ENCODE data around the gene BCL7A. TPM values are rescaled to one million over a fixed set of nuclear protein-coding genes. Genes with fewer than 3 reads are reported as not detected.
A peak's percentile ranks its signal among the peaks of the same experiment; 100 is the strongest.

BCL7A gene
- total and polyA plus RNA-seq, 2 donors (not counting 1 experiment from before 2014, with no cell fraction given), result 71.0 to 75.9 TPM

DNA sequence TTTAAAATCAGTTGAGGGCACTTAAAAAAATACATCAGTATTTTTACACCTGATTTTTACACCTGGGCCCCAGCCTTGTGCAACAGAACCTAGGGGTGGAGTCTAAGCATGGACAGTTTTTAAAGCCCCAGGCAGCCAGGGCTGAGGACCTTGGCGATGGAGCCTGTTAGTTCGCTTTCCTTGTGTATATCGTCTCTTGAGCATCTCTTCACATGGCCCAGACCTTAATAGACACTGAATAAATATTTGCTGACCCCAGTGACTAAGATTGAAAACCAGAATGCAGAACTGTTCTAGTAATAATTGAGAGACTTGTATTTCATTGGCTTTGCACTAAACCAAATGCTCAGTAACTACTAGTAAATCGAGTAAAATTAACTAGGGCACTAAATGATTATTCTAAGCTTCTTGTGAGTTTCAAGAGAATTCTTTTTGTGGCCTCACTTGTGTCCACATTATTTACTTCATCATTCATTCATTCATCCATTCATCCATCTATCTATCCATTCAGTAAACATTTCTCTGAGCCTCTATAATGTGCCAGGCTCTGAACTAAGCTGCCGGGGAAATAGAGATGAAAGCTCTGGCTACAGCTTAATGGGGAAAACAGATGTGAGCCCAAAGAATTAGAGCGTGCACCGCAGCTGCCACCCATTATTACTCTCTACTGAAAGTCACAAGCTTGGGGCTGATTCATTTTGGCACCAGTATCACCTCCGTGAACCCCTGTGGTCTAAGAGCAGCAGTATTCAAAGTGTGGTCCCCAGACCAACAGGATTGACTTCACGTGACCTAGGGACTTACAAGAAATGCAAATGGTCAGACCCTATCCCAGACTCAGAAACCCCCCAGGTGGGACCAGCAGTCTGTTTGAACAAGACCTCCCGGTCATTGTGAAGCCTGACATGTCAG is 30.7 kb upstream of the BCL7A start:
- Mint-ChIP-seq H3K9me3 (ENCODE audit: insufficient read depth) (no peaks in the 10 kb centered on the region), H3K27me3 (no peaks in the 10 kb centered on the region), H3K4me1 (peaks cover 33% of the 10 kb centered on the region), H3K27ac (peak overlapping the region; percentile 96), H3K4me3 (peak overlapping the region; percentile 0)
- no peak for ATAC-seq (ENCODE audit: low read depth)
- Histone ChIP-seq H3K9me3 (ENCODE audit: control extremely low read depth in 1 of 3, control insufficient read depth in 2 of 3, insufficient read depth in 1 of 3, low read length in 2 of 3) (no peaks in the 10 kb centered on the region), H3K27me3 (replicated peaks in 1 of 4; ENCODE audit: control extremely low read depth in 1 of 4, control insufficient read depth in 3 of 4, insufficient read depth in 4 of 4, low read length in 3 of 4) (no peaks in the 10 kb centered on the region), H4K20me1 (ENCODE audit: control insufficient read depth, insufficient read depth, low read length, poor library complexity, severe bottlenecking) (no peaks in the 10 kb centered on the region), H3K36me3 (replicated peaks in 1 of 2; ENCODE audit: control extremely low read depth in 1 of 2, control insufficient read depth in 1 of 2, extremely low read depth in 1 of 2, insufficient read depth in 2 of 2, low read length in 1 of 2) (no peaks in the 10 kb centered on the region), H3K4me2 (replicated peaks; ENCODE audit: low read depth, low read length, poor library complexity, severe bottlenecking) (peak overlapping the region; percentile 79), H3K4me1 (ENCODE audit: control insufficient read depth in 2 of 2, insufficient read depth in 2 of 2, low read length in 2 of 2) (peaks cover 25 to 27% of the 10 kb centered on the region in 2 donors), H3K79me2 (ENCODE audit: control insufficient read depth, insufficient read depth, low read length) (no peaks in the 10 kb centered on the region), H3K4me3 (ENCODE audit: control extremely low read depth in 1 of 5, extremely low read depth in 1 of 5, insufficient read depth in 1 of 5, low read depth in 2 of 5, low read length in 4 of 5) (no peak overlapping the region), H3K9ac (ENCODE audit: low read length) (no peak overlapping the region), H2AFZ (ENCODE audit: insufficient read depth, low read depth, low read length, poor library complexity, severe bottlenecking) (no peak overlapping the region), H3K27ac (ENCODE audit: low read length in 2 of 2) (no peak overlapping the region)
- TF ChIP-seq, protein P1, sequence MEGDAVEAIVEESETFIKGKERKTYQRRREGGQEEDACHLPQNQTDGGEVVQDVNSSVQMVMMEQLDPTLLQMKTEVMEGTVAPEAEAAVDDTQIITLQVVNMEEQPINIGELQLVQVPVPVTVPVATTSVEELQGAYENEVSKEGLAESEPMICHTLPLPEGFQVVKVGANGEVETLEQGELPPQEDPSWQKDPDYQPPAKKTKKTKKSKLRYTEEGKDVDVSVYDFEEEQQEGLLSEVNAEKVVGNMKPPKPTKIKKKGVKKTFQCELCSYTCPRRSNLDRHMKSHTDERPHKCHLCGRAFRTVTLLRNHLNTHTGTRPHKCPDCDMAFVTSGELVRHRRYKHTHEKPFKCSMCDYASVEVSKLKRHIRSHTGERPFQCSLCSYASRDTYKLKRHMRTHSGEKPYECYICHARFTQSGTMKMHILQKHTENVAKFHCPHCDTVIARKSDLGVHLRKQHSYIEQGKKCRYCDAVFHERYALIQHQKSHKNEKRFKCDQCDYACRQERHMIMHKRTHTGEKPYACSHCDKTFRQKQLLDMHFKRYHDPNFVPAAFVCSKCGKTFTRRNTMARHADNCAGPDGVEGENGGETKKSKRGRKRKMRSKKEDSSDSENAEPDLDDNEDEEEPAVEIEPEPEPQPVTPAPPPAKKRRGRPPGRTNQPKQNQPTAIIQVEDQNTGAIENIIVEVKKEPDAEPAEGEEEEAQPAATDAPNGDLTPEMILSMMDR (IDR thresholded peaks at IDR 0.05), result no peak
- TF ChIP-seq EZH2 (IDR thresholded peaks at IDR 0.05; ENCODE audit: borderline replicate concordance, insufficient read depth, low read depth, low read length, poor library complexity, severe bottlenecking), result no peak
- 40% methylated on average over 5 of the region's 10 CpGs for WGBS (ENCODE audit: insufficient coverage)
- POLR2A ChIA-PET, result interaction anchor here (0.6 to 2.5 kb wide), 4 partner anchors 7 to 71 kb away, joined by 8 to 19 read pairs (median 12); no protein-coding TSS in a partner anchor
- intact Hi-C loops (cut with micrococcal nuclease), result no loop called here
- DNase-seq, result peak; percentile 34
- CTCF ChIA-PET, result interaction anchor here (1.4 to 3.3 kb wide), 8 partner anchors 7 to 73 kb away, joined by 3 to 16 read pairs (median 9); partner anchors contain the start of gene CFAP251

Data from B cell (primary cell).